Fibroblast of lung (primary cell): ENCODE data around the gene IGF2R. TPM values are rescaled to one million over a fixed set of nuclear protein-coding genes. Genes with fewer than 3 reads are reported as not detected.

Source experiments
- DNase-seq, 2 donors: peaks; one replicate each; pipeline versions ENCODE4 v3.0.0 to v3.0.0-alpha.2; 2010; ENCODE audit warnings: low read depth in 2 of 2
- H2AFZ ChIP-seq: 2 replicates; pipeline ENCODE4 v1.5.1; 2012; ENCODE audit warnings: low read length, control low read depth, inconsistent platforms
- H3K27ac ChIP-seq: 2 replicates; pipeline ENCODE4 v1.5.1; 2011; ENCODE audit warnings: low read length, control low read depth; ENCODE audit not compliant: insufficient read depth
- H3K27me3 ChIP-seq: 2 replicates; pipeline ENCODE4 v1.5.1; 2011; ENCODE audit warnings: mild to moderate bottlenecking, low read length; ENCODE audit not compliant: control insufficient read depth, insufficient read depth
- H3K36me3 ChIP-seq: 2 replicates; pipeline ENCODE4 v1.5.1; 2011; ENCODE audit warnings: low read length; ENCODE audit not compliant: control insufficient read depth, insufficient read depth
- H3K4me1 ChIP-seq: 2 replicates; pipeline ENCODE4 v1.5.1; 2011; ENCODE audit warnings: low read length; ENCODE audit not compliant: control insufficient read depth, insufficient read depth; ENCODE audit errors: extremely low read depth
- H3K4me2 ChIP-seq: 2 replicates; pipeline ENCODE4 v1.5.1; 2011; ENCODE audit warnings: low read length, control low read depth; ENCODE audit not compliant: insufficient read depth; ENCODE audit errors: extremely low read depth
- H3K4me3 ChIP-seq, 4 experiments: fragments of 200-600 bp in 1 of 4; sonication (generic) in 1 of 4; replicated peaks in 1 of 4; 2 replicates each; pipeline ENCODE4 v1.5.1; 2011 to 2016; ENCODE audit warnings: low read length in 4 of 4, low read depth in 3 of 4, mild to moderate bottlenecking in 3 of 4, control low read depth in 2 of 4, inconsistent platforms in 1 of 4, mixed read lengths in 1 of 4; ENCODE audit not compliant: insufficient read depth in 1 of 4; ENCODE audit errors: control extremely low read depth in 1 of 4
- H3K79me2 ChIP-seq: 2 replicates; pipeline ENCODE4 v1.5.1; 2012; ENCODE audit warnings: mild to moderate bottlenecking, low read length, inconsistent platforms; ENCODE audit not compliant: control insufficient read depth, insufficient read depth
- H3K9ac ChIP-seq: 2 replicates; pipeline ENCODE4 v1.5.1; 2011; ENCODE audit warnings: mild to moderate bottlenecking, low read length, control low read depth; ENCODE audit not compliant: insufficient read depth
- H3K9me3 ChIP-seq: 2 replicates; pipeline ENCODE4 v1.5.1; 2012; ENCODE audit warnings: low read depth, low read length; ENCODE audit not compliant: control insufficient read depth, insufficient read depth
- H4K20me1 ChIP-seq: 2 replicates; pipeline ENCODE4 v1.5.1; 2011; ENCODE audit warnings: low read length; ENCODE audit not compliant: control insufficient read depth, insufficient read depth; ENCODE audit errors: extremely low read depth
- EZH2 ChIP-seq: IDR thresholded peaks from 2 replicates; pipeline ENCODE4 v1.5.1; 2012; ENCODE audit warnings: low read length, control low read depth, mild to moderate bottlenecking; ENCODE audit errors: missing control alignments
- polyA plus RNA-seq, 2 donors: library from polyadenylated mRNA; depleted of rRNA in 1 of 2; stranded (reverse) in 1 of 2; unstranded in 1 of 2; fragments of >200 nt; gene quantifications; 2 replicates each; pipeline ENCODE4 v1.2.1, GENCODE V29; 2011 to 2012; ENCODE audit warnings: missing spikeins in 1 of 2
- total RNA-seq: library from RNA; depleted of rRNA; stranded (reverse); fragments of >200 nt; gene quantifications from 2 replicates; pipeline ENCODE4 v1.2.1, GENCODE V29; 2014
- TF ChIP-seq, protein P1 (sequence below), 2 donors: IDR thresholded peaks in 1 of 2; conservative IDR thresholded peaks in 1 of 2; 1 replicate in 1 of 2; 2 replicates in 1 of 2; pipeline ENCODE4 v1.5.1; 2011 to 2012; ENCODE audit warnings: low read length in 2 of 2, control low read depth in 1 of 2, inconsistent platforms in 1 of 2, low read depth in 1 of 2, mild to moderate bottlenecking in 1 of 2

The IGF2R gene
- total and polyA plus RNA-seq, 2 donors (not counting 1 experiment from before 2014, with no cell fraction given), result 37.6 to 300 TPM

DNA sequence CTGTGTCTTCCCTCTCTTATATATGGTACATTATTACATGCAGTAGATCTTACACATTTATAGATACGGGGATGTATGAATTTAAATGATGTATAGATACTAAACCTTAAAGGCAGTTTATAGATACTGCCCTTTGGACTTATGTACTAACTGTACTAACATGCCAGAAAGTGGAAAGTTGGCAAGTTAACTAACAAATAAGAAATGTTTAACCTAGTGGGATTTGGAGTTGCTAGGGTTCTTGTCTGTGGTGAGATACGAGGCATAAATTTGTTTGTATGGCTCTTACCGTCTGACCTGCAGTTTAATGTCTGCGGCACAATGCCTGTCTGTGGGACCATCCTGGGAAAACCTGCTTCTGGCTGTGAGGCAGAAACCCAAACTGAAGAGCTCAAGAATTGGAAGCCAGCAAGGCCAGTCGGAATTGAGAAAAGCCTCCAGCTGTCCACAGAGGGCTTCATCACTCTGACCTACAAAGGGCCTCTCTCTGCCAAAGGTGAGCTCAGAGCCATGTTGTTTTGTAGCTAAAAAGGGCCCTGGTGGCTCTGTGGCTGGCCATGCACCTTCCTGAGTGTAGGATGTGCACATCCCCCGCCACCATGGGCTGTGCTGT lies 89.8 kb downstream of the IGF2R start:
- H4K20me1 ChIP-seq, result no peaks in the 10 kb centered on the region
- no peaks in the 10 kb centered on the region for H3K4me1 ChIP-seq
- peaks cover 45% of the 10 kb centered on the region for H3K36me3 ChIP-seq
- H3K4me3 ChIP-seq, result no peak overlapping the region
- no peak overlapping the region for H3K27ac ChIP-seq
- no peaks in the 10 kb centered on the region for H3K79me2 ChIP-seq
- no peak overlapping the region for H2AFZ ChIP-seq
- H3K27me3 ChIP-seq, result no peaks in the 10 kb centered on the region
- no peak for DNase-seq
- H3K9ac ChIP-seq, result no peak overlapping the region
- no peaks in the 10 kb centered on the region for H3K9me3 ChIP-seq
- H3K4me2 ChIP-seq, result no peak overlapping the region
- TF ChIP-seq, protein P1, sequence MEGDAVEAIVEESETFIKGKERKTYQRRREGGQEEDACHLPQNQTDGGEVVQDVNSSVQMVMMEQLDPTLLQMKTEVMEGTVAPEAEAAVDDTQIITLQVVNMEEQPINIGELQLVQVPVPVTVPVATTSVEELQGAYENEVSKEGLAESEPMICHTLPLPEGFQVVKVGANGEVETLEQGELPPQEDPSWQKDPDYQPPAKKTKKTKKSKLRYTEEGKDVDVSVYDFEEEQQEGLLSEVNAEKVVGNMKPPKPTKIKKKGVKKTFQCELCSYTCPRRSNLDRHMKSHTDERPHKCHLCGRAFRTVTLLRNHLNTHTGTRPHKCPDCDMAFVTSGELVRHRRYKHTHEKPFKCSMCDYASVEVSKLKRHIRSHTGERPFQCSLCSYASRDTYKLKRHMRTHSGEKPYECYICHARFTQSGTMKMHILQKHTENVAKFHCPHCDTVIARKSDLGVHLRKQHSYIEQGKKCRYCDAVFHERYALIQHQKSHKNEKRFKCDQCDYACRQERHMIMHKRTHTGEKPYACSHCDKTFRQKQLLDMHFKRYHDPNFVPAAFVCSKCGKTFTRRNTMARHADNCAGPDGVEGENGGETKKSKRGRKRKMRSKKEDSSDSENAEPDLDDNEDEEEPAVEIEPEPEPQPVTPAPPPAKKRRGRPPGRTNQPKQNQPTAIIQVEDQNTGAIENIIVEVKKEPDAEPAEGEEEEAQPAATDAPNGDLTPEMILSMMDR (conservative IDR thresholded peaks at IDR 0.05 in 1 of 2, IDR thresholded peaks at IDR 0.05 in 1 of 2; ENCODE audit: low read depth in 1 of 2, low read length in 2 of 2), result no peak
- no peak for TF ChIP-seq EZH2

DNA sequence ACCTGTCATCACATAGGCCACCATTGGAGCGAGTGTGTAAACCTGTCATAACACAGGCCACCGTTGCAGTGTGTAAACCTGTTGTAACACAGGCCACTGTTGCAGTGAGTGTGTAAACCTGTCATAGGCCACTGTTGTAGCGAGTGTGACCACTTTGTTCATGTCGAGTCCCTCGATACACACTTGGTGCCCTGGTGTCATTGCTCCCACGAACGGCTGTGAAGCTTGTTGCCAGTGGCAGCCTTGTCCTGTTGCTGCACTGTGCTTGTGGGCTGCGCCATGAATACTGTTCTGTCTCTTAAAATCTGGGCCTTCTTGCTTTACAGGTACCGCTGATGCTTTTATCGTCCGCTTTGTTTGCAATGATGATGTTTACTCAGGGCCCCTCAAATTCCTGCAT lies 91.3 kb downstream of the IGF2R start:
- TF ChIP-seq, protein P1 (conservative IDR thresholded peaks at IDR 0.05 in 1 of 2, IDR thresholded peaks at IDR 0.05 in 1 of 2; ENCODE audit: low read depth in 1 of 2, low read length in 2 of 2), result no peak
- no peak for TF ChIP-seq EZH2
- H3K36me3 ChIP-seq, result peaks cover 44% of the 10 kb centered on the region

DNA sequence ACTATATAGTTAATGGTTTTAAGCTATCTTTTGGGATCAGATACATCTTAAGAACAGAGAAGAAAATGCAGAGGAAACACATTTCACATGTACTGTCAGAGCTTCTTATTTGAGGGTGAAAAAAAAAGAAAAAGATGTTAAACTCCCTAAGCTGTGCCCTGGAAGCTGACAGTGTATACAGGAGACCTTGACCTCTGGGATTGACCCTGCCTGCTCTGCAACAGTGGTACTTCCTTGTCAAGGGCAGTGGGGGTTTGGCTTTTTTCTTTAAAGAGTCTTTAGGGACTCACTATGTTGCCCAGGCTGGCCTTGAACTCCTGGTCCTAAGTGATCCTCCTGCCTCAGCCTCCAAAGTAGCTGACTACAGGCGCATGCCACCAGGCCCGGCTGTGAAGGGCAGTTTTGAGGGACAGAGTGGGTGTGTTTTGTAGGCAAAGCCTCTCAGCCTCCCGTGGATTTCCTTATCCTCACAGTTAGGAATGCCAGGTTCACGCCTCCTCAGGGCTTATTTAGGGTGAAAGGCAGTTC lies 92.1 kb downstream of the IGF2R start:
- no peak for DNase-seq
- Histone ChIP-seq H3K9me3 (no peaks in the 10 kb centered on the region), H3K4me3 (no peak overlapping the region), H3K4me2 (no peak overlapping the region), H4K20me1 (no peaks in the 10 kb centered on the region), H3K79me2 (no peaks in the 10 kb centered on the region), H3K27me3 (no peaks in the 10 kb centered on the region), H3K4me1 (no peaks in the 10 kb centered on the region), H2AFZ (no peak overlapping the region), H3K36me3 (peaks cover 42% of the 10 kb centered on the region), H3K9ac (no peak overlapping the region), H3K27ac (no peak overlapping the region)
- TF ChIP-seq, protein P1 (conservative IDR thresholded peaks at IDR 0.05 in 1 of 2, IDR thresholded peaks at IDR 0.05 in 1 of 2; ENCODE audit: low read depth in 1 of 2, low read length in 2 of 2), result no peak
- no peak for TF ChIP-seq EZH2

More for the DNA sequence above, 91.3 kb downstream of the IGF2R start:
- no peak overlapping the region for H3K4me3 ChIP-seq
- no peak overlapping the region for H3K27ac ChIP-seq
- H3K4me2 ChIP-seq, result no peak overlapping the region
- no peaks in the 10 kb centered on the region for H3K27me3 ChIP-seq
- no peaks in the 10 kb centered on the region for H3K79me2 ChIP-seq
- no peak for DNase-seq
- no peak overlapping the region for H2AFZ ChIP-seq
- H3K9ac ChIP-seq, result no peak overlapping the region
- H3K9me3 ChIP-seq, result no peaks in the 10 kb centered on the region
- H4K20me1 ChIP-seq, result no peaks in the 10 kb centered on the region
- no peaks in the 10 kb centered on the region for H3K4me1 ChIP-seq
